Activated T-cell treated with anti-CD3 and anti-CD28 coated beads for 1 hour (primary cell): ENCODE data around the gene APOBEC3A.
"Not testable (repeated sequence)": the region's sequence is repeated elsewhere in the genome, so short reads cannot be mapped to it uniquely, and the experiment has no call there.

ENCODE experiments used
- DNase-seq: peaks from one replicate; pipeline ENCODE4 v3.0.0-alpha.2; 2020; ENCODE audit warnings: low read depth

APOBEC3A gene

DNA sequence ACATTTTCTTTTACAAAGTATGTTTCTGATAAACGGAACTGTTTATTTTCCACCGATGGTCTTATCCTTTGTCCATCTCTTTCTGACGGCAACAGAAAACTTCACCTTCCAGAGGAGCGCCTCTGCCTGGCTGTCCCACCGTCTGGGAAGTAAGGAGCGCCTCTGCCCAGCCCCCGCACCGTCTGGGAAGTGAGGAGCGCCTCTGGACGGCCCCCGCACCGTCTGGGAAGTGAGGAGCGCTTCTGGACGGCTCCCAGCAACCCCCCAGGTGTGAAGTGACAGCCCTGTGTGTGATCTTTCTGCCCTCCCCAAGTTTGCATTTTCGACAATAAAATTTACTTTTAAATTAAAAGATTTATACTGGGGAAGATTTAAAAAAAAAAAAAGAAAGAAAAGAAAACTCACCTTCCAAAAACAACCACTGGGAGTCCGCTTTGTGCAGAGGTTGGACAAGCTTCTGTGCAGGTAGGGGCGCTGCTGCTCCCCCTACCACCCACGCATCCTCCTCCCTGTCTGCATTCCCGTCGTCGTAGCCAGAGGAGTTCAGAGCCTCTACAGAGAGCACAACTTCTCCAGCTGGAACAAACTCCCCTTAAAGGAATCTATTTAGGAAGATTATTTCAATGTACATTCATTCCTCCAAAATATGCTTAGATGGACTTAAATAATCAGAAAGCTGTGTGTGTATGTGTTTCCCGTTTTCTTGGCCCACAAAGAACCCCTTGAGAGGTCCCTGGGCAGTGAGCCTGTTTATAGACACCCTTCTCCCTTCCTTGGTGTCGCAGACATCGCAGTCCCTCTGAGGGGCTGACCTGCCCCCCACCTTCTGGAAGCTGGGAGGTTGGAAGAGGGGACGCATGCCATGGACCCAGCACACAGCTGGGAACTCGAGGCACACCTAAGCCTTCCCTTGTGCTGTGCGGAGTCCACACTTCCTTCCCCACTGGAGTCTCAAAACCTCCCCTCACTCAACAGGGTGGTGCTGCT, 23.9 kb downstream of the APOBEC3A start:
- DNase-seq: no peak

DNA sequence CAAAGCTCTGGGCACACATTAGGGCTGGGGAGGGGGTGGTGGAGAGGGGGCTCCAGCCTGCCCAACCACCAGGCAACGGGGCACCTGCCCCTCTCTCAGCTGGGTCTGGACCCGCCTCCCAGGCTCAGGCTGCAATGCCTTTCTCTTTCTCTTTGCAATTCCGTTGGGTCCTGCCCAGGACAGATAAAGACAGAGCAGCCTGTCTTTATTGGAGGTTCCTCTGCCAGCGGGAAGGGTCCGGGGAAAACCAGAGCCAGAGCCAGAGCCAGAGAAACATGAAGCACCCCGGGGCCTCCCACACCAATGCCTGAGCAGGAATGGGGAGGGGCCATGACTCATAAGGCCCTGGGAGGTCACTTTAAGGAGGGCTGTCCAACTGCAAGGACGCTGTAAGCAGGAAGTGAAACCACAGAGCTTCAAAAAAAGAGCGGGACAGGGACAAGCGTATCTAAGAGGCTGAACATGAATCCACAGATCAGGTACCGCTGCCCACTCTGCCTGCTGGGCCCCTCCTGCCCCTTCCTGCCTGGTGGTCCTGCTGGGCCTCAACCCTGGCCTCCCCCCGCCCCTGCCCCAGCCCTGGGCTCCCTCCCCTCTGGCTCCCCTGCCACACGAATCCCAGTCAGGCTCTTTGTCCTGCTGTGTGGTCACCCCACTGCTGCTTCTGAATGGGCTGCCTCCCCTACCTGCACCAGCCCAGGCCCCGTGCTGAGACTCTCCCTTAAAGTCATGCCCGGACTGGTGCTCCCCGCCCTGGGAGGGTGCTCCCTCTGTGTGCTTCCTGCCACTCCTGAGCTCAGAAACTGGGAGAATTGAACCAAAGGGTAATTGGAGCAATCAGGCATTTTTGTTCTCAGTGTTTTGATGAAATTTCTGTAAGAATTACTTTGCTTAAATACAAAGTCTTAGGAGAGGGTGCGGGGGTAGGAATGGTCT, 24.9 kb downstream of the APOBEC3A start, which contains the start of gene APOBEC3B:
Gene APOBEC3B, plus strand, starts transcription at position 356 of the 936 bp plus-strand sequence. Its CDS starts 107 bp downstream, at position 463.
- DNase-seq: peak; percentile 37

DNA sequence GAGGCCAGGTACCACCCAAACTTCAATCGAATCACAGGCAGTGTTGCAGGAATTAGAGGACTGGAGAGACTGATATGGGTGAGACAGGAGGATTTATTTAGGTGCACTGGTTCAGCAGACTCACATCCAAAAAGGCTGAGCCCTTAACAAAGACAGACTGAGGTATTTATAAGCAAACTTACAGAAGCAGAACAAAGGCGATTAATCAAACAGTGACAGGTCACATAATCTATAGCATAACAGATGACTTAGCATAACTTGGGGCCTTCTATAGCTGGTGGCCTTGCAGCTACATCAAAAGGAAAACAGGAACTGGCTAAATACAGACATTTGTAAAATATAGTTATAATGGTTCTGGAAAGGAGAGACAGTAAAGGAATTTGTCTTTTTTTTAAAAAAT, 26.8 kb downstream of the APOBEC3A start:
- no peak for DNase-seq

DNA sequence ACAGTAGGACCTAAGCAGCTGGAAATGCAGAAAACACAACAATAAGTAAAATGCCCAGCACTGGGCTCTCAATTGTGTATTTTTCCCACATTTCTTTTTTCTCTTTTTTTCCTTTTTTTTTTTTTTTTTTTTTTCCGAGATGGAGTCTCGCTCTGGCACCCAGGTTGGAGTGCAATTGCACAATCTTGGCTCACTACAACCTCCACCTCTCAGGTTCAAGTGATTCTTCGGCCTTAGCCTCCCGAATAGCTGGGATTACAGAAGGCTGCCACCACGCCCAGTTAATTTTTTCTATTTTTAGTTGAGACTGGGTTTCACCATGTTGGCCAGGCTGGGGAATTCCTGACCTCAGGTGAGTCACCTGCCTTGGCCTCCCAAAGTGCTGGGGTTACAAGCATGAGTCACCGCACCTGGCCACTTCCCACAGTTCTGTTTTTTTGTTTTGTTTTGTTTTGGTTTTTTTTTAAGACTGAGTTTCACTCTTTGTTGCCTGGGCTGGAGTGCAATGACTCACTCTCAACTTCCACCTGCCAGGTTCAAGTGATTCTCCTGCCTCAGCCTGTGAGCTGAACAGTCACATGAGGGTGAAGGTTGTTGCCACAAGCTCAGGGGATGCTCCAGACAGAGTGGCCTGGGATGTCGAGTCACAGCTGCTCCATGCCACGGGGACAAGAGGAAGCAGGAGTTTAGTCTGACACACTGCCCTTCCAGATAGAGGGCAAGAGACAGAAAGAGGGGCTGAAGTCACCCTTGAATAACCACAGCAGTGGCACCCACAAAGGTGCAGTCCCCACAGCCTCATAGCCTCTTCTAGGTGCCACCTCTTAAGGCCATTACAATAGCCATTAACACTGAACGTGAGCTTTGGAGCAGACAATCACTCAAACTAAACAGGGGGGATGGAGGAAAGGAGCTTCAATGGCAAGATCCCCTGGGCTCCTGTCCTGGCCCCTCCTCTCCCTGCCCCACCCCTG, 27.7 kb downstream of the APOBEC3A start:
- DNase-seq: peak; percentile 62

DNA sequence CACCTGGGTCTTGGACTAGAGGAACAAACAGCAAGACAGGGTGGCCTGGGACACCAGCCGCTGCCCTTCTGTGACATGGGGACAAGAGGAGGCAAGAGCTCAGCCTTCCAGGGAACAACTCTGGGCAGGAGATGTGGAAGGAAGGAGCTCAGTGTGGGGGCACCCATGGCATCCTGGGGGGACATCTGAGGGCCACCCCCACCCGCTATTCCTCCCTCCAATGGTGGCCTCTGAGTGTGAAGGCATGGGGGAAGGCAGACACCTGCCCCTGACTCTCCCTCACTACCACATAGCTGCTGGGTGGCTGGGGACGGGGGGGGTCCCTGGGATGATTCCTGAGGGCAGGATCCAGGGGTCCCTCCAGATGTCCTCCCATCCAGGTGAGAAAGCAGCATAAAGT, 29.2 kb downstream of the APOBEC3A start:
- no peak for DNase-seq

DNA sequence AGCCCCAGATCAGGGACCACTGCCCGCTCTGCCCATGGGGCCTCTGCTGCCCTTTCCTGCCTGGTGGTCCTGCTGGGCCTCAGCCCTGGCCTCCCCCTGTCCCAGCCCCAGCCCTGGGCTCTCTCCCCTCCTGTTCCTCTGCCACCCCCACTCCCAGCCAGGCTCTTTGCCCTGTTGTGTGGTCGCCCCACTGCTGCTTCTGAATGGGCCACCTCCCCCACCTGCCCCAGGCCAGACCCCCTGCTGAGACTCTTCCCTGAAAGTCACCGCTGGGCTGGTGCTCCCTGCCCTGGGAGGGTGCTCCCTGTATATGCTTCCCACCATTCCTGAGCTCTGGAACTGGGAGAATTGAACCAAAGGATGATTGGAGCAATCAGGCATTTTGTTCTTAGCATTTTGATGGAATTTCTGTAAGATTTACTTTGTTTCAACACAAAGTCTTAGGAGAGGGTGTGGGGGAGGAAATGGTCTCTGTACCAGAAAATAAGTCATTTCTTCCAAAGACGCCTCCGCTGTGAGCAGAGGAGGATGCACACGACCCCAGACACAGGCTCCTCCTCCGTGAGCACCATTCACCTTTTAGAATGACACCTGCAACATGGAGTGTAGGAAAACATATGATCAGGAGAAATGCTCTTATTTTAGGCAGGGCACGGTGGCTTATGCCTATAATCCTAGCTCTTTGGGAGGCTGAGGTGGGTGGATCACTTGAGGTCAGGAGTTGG, 29.9 kb downstream of the APOBEC3A start:
- DNase-seq: no peak

DNA sequence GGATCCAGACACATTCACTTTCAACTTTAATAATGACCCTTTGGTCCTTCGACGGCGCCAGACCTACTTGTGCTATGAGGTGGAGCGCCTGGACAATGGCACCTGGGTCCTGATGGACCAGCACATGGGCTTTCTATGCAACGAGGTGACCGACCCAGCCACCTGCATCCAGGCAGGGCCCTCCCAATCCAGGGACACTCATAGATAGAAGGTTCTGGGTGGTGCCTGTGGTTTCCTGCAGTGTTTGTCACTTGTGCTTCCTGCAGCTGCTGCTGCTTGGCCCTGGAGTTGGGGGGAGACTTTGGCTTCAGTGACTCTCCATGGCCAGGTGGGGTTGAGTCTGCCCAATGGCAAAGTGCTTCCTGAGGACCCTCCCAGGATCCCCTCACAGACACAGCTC, 32.1 kb downstream of the APOBEC3A start:
- DNase-seq: no peak

DNA sequence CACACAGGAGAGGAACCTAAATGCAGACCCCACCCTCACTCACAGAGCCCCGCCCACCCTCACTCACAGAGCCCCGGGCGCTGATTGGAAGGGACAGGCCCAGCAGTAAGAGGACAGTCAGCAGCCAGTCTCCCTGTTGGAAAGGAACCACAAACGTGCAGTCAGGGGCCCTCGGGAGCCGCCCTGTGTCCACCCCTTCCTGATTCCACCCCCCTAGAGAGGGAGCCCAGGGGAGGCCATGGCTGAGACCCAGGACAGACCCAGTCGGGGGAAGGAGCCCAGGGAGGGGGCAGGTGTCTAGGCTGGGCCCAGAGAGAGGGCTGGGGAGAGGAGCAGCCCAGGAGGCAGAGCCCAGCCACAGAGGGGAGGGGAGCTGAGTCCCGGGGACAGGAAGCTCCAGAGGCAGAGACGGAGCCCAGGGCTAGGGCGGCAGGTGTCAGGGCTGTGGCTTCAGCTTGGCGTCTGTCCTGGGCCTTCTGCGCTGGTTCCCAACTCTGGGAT, 35.5 kb downstream of the APOBEC3A start:
- not testable (repeated sequence) for DNase-seq

DNA sequence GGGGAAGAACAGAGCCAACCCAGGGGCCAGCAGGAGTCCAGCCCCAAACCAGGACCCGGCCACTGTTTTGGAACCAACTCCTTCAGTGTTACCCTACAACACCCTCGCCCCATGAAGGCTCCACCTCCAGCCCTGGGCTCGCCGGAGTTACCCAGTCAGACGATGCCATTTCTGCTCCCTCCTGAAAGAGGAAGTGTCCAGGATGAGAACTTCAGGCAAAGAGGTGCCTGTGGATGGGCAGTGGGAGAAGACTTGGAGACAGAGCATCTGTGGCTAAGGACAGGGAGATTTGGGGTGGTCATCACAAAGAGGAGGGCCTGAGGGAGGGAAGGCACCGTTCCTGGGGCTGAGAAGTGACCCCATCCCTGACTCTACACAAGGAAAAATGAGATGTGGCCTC, 38.7 kb downstream of the APOBEC3A start:
- DNase-seq: no peak

DNA sequence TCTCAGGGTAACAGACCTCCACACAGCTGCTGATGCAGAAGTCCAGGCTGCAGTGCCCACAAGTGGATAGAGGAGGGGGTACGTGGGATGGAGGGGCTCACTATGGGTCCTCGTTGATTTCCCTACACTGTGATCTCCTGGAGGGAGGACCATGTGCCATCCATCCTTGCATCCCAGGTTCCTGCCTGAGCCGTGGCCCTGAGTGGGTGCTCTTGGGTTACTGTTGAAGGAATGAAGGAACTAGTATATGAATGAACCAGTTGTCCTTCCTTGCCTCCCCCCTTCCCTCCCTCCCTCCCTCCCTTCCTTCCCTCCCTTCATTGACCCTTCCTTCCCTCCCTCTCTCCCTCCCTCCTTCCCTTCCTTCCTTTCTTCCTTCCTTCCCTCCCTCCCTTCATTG, 40.1 kb downstream of the APOBEC3A start:
- no peak for DNase-seq

DNA sequence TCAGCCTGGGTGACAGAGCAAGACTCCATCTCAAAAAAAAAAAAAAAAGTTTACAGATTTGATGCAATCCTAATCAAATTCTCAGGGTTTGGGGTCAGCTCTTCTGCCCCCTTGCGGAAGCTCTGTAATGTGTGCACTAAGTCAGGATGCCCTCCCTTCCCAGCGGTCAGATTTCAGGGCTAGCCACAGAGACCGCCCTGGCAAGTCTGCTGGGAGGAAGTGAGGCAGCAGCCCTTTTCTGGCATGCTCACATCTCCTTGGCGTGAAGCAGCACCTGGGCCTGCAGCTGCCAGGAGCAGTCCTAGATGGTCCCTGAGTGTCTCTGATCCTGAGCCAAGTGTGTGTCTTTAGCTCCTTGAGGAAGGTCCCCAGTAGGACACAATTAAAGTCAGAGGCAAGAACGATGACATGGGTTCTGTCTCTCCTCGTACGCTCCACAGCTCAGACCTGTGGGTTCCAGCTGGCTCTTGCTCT, 45.8 kb downstream of the APOBEC3A start:
- DNase-seq: peak; percentile 59

DNA sequence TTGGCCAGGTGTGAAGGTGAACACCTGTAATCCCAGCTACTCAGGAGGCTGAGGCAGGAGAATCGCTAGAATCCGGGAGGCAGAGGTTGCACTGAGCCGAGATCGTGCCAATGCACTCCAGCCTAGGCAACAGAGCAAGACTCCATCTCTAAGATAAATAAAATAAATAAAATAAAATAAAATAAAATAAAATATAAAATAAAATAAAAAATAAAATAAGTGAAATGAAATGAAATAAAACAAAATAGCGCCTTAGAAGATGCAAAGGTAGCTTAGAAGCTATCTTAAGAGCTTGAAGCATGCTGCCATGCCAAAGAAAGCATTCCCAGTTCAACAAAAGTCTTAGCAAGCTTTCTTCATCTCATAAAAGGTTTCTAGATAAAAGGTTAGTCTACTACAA, 49.8 kb downstream of the APOBEC3A start:
- DNase-seq: no peak

DNA sequence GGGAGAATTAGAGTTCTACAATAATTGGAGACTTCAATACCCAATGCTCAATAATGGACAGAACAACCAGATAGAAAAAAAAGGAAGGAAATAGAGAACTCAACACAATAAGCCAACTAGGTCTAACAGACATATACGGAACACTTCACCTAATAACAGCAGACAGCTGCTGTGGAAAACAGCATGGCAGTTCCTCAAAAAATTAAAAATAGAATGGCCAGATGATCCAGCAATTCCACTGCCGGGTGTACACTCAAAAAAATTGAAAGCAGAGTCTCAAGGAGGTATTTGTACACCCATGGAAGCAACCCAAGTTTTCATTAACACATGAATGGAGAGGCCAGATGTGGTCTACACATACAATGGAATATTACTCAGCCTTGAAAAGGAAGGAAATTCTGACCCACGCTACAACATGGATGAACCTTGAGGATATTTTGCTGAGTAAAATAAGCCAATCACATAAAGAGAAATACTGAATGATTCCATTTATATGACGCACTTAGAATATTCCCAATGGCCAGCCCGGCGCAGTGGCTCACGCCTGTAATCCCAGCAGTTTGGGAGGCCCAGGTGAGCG, 51.0 kb downstream of the APOBEC3A start:
- DNase-seq: not testable (repeated sequence)

DNA sequence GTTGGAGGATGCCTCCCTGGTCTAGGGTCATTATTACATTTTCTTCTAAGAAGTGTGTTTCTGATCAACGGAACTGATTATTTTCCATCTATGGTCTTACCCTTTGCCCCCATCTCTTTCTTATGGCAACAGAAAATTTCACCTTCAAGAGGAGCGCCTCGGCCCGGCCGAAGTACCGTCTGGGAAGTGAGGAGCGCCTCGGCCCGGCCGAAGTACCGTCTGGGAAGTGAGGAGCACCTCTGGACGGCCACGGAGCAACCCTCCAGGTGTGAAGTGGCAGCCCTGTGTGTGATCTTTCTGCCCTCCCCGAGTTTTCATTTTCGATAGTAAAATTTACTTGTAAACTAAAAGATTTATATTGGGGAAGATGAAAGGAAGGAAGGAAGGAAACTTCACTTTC, 53.5 kb downstream of the APOBEC3A start:
- no peak for DNase-seq
